Measurements from ENCODE around the gene SGMS2. TPM values are rescaled to one million over a fixed set of nuclear protein-coding genes. Genes with fewer than 3 reads are reported as not detected.

The SGMS2 gene
- total RNA-seq, 2 donors from 2014 or later, result 50.3 to 55.9 TPM

GRCh38 chr4:107935246-107935645 is 110.5 kb downstream of the SGMS2 start:
- no peak for ATAC-seq
- intact Hi-C loops (cut with DNase I, micrococcal nuclease), result no loop called here
- DNase-seq, result no peak

- DNase-seq (no peak), ATAC-seq (no peak)
- intact Hi-C loops (cut with DNase I, micrococcal nuclease), result no loop called here
Measured at GRCh38 chr4:107937040-107937439, 112.3 kb downstream of the SGMS2 start.

GRCh38 chr4:107939307-107939706 is 114.6 kb downstream of the SGMS2 start:
- DNase-seq (no peak), ATAC-seq (no peak)
- intact Hi-C loops (cut with DNase I, micrococcal nuclease), result no loop called here

GRCh38 chr4:107945809-107946208 is 121.1 kb downstream of the SGMS2 start:
- ATAC-seq (no peak), DNase-seq (no peak)
- intact Hi-C loops (cut with DNase I, micrococcal nuclease), result no loop called here

GRCh38 chr4:107950746-107951540 is 126.2 kb downstream of the SGMS2 start:
- intact Hi-C loops (cut with DNase I, micrococcal nuclease), result no loop called here
- ATAC-seq (no peak), DNase-seq (no peak)

- intact Hi-C loops (cut with DNase I, micrococcal nuclease), result no loop called here
- no peak for ATAC-seq
- DNase-seq, result no peak
Measured at GRCh38 chr4:107951551-107951950, 126.8 kb downstream of the SGMS2 start.

- intact Hi-C loops (cut with DNase I, micrococcal nuclease), result no loop called here
- ATAC-seq (no peak), DNase-seq (no peak)
Measured at GRCh38 chr4:107956011-107956410, 131.3 kb downstream of the SGMS2 start.

Other genes starting within 250 kb of the SGMS2 start
- 10 to 100 TPM; 23.3 to 23.8 TPM for gene PAPSS1, start 104.7 kb upstream of the SGMS2 start, total RNA-seq
- 1 to 10 TPM; 2.8 to 4.0 TPM for gene CYP2U1, start 106.6 kb downstream of the SGMS2 start, total RNA-seq
- gene HADH, start 165.0 kb downstream of the SGMS2 start, total RNA-seq, result 100 to 1,000 TPM; 145 to 147 TPM